GM12864 (cell line): ENCODE data around the gene NUP93.
"Not testable (repeated sequence)": the region's sequence is repeated elsewhere in the genome, so short reads cannot be mapped to it uniquely, and the experiment has no call there.

Experiments used
- DNase-seq: peaks from one replicate; pipeline ENCODE4 v3.0.0-alpha.2; 2011; ENCODE audit warnings: low read depth
- H3K4me3 ChIP-seq: 2 replicates; pipeline ENCODE4 v1.5.1; 2011; ENCODE audit warnings: mild to moderate bottlenecking, low read depth, low read length, control low read depth
- TF ChIP-seq, protein P1 (sequence below): IDR thresholded peaks from 2 replicates; pipeline ENCODE4 v1.5.1; 2011; ENCODE audit warnings: low read depth, mild to moderate bottlenecking, moderate library complexity, low read length, control low read depth, inconsistent platforms; ENCODE audit errors: missing control alignments

Gene NUP93

DNA sequence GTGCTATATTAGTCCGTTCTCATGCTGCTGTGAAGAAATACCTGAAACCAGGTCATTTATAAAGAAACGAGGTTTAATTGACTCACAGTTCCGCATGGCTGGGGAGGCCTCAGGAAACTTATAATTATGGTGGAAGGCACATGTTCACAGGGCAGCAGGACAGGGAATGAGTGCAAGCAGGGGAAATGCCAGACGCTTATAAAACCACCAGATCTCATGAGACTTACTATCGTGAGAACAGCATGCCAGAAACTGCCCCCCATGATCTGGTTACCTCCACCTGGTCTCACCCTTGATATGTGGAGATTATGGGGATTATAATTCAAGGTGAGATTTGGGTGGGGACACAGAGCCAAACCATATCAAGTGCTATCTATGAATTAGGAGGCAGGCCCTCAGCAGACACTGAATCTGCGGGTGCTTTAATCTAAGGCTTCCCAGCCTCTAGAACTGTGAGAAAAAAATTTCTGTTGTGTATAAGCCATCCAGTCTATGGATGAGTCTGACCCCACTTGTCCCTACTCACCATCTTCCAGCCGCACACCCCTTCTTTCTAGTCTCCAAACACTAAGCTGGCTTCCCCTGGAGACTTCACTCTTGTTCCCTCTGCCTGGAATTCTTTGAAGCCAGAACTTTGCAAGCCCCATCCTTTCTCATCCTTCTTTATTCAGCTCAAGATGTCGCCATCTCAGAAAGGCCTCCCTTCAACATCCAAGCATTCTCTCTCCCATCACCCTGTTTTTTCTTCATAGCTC lies 772 bp upstream of the NUP93 start:
- no peak for DNase-seq
- H3K4me3 ChIP-seq = peak overlapping the region; percentile 89
- TF ChIP-seq, protein P1, sequence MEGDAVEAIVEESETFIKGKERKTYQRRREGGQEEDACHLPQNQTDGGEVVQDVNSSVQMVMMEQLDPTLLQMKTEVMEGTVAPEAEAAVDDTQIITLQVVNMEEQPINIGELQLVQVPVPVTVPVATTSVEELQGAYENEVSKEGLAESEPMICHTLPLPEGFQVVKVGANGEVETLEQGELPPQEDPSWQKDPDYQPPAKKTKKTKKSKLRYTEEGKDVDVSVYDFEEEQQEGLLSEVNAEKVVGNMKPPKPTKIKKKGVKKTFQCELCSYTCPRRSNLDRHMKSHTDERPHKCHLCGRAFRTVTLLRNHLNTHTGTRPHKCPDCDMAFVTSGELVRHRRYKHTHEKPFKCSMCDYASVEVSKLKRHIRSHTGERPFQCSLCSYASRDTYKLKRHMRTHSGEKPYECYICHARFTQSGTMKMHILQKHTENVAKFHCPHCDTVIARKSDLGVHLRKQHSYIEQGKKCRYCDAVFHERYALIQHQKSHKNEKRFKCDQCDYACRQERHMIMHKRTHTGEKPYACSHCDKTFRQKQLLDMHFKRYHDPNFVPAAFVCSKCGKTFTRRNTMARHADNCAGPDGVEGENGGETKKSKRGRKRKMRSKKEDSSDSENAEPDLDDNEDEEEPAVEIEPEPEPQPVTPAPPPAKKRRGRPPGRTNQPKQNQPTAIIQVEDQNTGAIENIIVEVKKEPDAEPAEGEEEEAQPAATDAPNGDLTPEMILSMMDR = no peak

DNA sequence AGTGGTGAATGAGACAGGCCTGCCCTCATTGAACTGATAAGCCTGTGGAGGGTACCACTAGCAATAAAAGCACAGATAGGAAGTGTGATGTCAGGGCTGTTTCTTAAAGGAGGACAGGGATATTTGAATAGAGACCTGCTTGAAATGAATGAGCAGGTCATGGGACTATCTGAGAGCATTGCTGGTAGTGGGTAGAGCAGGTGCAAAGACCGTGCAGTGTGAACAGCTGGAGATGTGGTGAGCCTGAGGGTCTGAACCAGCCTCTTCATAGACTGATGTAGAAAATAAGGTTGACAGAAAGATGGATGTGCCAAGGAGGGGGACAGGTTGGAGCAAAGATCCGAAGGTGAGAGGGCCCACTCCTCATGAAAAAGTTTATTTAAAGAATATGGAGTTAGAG lies 2.4 kb downstream of the NUP93 start:
- no peak overlapping the region; the same call in 1 of the 2 replicates for H3K4me3 ChIP-seq
- no peak for DNase-seq
- TF ChIP-seq, protein P1 = no peak

DNA sequence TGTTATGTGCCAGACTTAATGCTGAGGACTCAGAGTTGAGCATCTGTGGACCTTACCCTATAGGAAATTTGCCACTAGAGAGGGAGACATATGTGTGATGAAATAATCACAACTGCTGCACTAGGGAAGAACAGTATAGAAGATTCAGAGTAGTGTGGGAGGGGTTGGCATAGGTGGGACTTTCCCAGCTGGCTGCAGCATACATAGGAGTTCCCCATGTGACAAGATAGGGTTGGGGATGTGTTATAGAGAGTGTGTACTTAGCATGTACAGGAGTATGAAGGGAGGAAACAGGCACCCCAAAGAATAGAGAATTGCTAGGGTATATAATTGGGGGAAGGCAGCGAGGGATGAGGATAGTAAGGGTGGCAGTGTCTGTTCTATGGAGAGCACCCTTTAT lies 2.9 kb downstream of the NUP93 start:
- TF ChIP-seq, protein P1 = no peak
- no peak for DNase-seq
- no peak overlapping the region; the same call in 1 of the 2 replicates for H3K4me3 ChIP-seq

DNA sequence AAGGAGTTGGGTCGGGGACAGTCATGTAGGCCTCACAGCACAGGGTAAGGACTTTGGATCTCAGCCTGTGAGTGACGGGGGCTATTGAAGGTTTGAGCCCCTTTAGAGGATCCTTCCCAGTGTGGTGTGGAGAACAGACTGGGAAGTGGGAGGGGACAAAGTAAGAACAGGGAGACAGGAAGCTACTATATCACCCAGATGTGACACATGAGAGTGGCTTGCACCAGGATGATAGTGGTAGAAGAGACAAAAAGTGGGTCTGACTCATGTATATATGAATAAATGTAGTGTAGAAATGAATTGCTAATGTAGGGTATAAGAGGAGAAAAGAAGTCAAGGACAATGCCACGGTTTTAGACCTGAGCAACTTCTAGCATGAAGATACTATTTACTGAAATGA lies 4.5 kb downstream of the NUP93 start:
- TF ChIP-seq, protein P1 = no peak
- DNase-seq = no peak
- no peak overlapping the region for H3K4me3 ChIP-seq

DNA sequence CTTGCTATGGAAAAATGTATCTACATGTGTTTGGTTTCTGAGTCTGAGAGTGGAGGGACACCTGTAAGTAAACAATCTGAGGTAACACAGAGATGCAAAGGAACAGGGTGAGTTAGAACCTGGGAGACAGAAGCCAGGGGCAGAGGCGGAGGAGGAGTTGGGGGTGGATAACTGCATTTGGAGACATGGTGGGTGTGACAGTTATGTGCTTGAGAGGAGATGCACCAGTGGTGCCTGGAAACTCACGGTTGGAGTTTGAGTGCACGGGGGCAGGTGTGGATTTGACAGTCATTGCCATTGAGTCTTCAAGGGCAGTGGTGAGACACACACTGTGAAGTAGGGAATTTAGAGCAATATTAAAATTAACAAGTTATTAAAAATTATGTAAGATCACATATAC lies 6.5 kb downstream of the NUP93 start:
- DNase-seq = no peak
- no peak overlapping the region for H3K4me3 ChIP-seq
- TF ChIP-seq, protein P1 = no peak

DNA sequence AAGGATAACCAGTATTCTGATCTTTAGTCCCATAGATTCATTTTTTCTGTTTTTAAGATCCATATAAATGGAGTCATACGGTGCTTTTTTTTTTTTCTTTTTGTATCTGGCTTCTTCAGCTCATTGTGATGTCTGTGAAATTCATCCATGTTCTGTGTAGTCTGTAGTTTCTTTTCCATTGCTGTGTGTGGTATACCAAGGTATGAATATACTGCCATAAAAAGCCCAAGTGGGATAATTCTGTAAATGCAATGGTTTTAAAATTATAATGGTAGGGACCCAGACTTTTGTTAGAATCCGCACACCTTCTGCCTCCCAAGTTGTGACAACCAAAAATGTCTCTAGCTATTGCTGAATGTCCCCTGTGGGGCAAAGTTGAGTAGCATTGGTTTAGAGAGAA lies 7.6 kb downstream of the NUP93 start:
- DNase-seq = no peak
- TF ChIP-seq, protein P1 = no peak
- no peak overlapping the region for H3K4me3 ChIP-seq

DNA sequence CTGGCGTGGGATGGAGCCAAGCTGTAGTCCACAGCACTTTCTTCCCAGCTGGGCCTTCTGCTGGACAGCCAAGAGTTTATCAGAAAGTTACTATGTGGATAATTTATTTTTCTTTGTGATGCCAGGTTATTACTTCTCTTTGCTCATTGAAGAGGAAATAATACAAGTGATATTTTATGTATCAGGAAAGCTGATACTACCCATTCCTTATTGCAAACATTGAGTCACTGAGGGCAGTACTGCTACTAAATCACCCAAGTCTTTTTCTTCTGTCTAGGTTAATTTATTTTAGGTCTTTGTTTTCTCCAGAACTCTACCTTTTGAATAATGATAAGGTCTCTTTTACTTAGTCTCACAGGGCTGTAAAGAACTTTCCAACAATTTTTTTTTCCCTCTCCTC lies 8.3 kb downstream of the NUP93 start:
- no peak for DNase-seq
- TF ChIP-seq, protein P1 = no peak

DNA sequence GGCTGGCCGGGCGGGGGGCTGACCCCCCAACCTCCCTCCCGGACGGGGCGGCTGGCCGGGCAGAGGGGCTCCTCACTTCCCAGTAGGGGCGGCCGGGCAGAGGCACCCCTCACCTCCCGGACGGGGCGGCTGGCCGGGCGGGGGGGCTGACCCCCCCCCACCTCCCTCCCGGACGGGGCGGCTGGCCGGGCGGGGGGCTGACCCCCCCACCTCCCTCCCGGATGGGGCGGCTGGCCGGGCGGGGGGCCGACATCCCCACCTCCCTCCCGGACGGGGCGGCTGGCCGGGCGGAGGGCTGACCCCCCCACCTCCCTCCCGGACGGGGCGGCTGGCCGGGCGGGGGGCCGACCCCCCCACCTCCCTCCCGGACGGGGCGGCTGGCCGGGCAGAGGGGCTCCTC lies 9.4 kb downstream of the NUP93 start:
- H3K4me3 ChIP-seq, DNase-seq: not testable (repeated sequence)

More for the DNA sequence above, 8.3 kb downstream of the NUP93 start:
- H3K4me3 ChIP-seq = no peak overlapping the region
